ENCODE measurements around the gene IP6K3. TPM values are rescaled to one million over a fixed set of nuclear protein-coding genes. Genes with fewer than 3 reads are reported as not detected.

The IP6K3 gene
- not detected in 2 replicates for total RNA-seq

GRCh38 chr6:33746651-33747100, at the start of gene IP6K3:
IP6K3 (minus strand) TSS chr6:33746905; CDS start chr6:33735476, 11,429 bp downstream.
- H3K36me3 Mint-ChIP-seq (ENCODE audit: low read depth): no peaks in the 10 kb centered on the region
- no peak within 1 kb of the TSS for H3K27ac Mint-ChIP-seq
- intact Hi-C loops (cut with micrococcal nuclease): no loop called here
- no peak for DNase-seq
- H3K9me3 Mint-ChIP-seq: no peaks in the 10 kb centered on the region
- peaks cover 3% of the 10 kb centered on the region for H3K4me1 Mint-ChIP-seq
- peaks cover 13% of the 10 kb centered on the region for H3K27me3 Mint-ChIP-seq
- no peak within 1 kb of the TSS for H3K4me3 Mint-ChIP-seq

- H3K4me1 Mint-ChIP-seq: peaks cover 7% of the 10 kb centered on the region
- no peak for DNase-seq
- H3K4me3 Mint-ChIP-seq: no peak overlapping the region
- H3K27ac Mint-ChIP-seq: no peak overlapping the region
- peaks cover 39% of the 10 kb centered on the region for H3K27me3 Mint-ChIP-seq
- intact Hi-C loops (cut with micrococcal nuclease): no loop called here
- H3K36me3 Mint-ChIP-seq (ENCODE audit: low read depth): no peaks in the 10 kb centered on the region
- H3K9me3 Mint-ChIP-seq: no peaks in the 10 kb centered on the region
Observed at GRCh38 chr6:33794910-33795623, 48.4 kb upstream of the IP6K3 start.

GRCh38 chr6:33792981-33793380, 46.3 kb upstream of the IP6K3 start:
- H3K36me3 Mint-ChIP-seq (ENCODE audit: low read depth): peaks cover under 1% of the 10 kb centered on the region
- DNase-seq: no peak
- H3K9me3 Mint-ChIP-seq: peaks cover 9% of the 10 kb centered on the region
- intact Hi-C loops (cut with micrococcal nuclease): no loop called here
- no peak overlapping the region for H3K4me3 Mint-ChIP-seq
- no peak overlapping the region for H3K27ac Mint-ChIP-seq
- peaks cover 8% of the 10 kb centered on the region for H3K4me1 Mint-ChIP-seq
- H3K27me3 Mint-ChIP-seq: peaks cover 25% of the 10 kb centered on the region

GRCh38 chr6:33791620-33792019, 44.9 kb upstream of the IP6K3 start:
- Mint-ChIP-seq H3K36me3 (ENCODE audit: low read depth) (peaks cover 5% of the 10 kb centered on the region), H3K4me1 (peaks cover 18% of the 10 kb centered on the region), H3K27me3 (peaks cover 21% of the 10 kb centered on the region), H3K9me3 (peaks cover 9% of the 10 kb centered on the region), H3K27ac (no peak overlapping the region), H3K4me3 (no peak overlapping the region)
- intact Hi-C loops (cut with micrococcal nuclease): no loop called here
- no peak for DNase-seq

GRCh38 chr6:33790910-33791309, 44.2 kb upstream of the IP6K3 start:
- DNase-seq: no peak
- Mint-ChIP-seq H3K9me3 (peaks cover 9% of the 10 kb centered on the region), H3K36me3 (ENCODE audit: low read depth) (peaks cover 11% of the 10 kb centered on the region), H3K4me1 (peaks cover 25% of the 10 kb centered on the region), H3K4me3 (no peak overlapping the region), H3K27me3 (peaks cover 21% of the 10 kb centered on the region), H3K27ac (no peak overlapping the region)
- intact Hi-C loops (cut with micrococcal nuclease): no loop called here

GRCh38 chr6:33790379-33790778, 43.7 kb upstream of the IP6K3 start:
- Mint-ChIP-seq H3K4me1 (peaks cover 31% of the 10 kb centered on the region), H3K27me3 (peaks cover 21% of the 10 kb centered on the region), H3K27ac (peak overlapping the region; percentile 20), H3K36me3 (ENCODE audit: low read depth) (peaks cover 11% of the 10 kb centered on the region), H3K9me3 (peaks cover 9% of the 10 kb centered on the region), H3K4me3 (peak overlapping the region; percentile 38)
- no peak for DNase-seq
- intact Hi-C loops (cut with micrococcal nuclease): no loop called here

GRCh38 chr6:33789550-33789895, 42.8 kb upstream of the IP6K3 start:
- Mint-ChIP-seq H3K9me3 (peaks cover 9% of the 10 kb centered on the region), H3K27me3 (peaks cover 18% of the 10 kb centered on the region), H3K4me3 (peak overlapping the region; percentile 84), H3K36me3 (ENCODE audit: low read depth) (peaks cover 19% of the 10 kb centered on the region), H3K27ac (peak overlapping the region; percentile 89), H3K4me1 (peaks cover 39% of the 10 kb centered on the region)
- intact Hi-C loops (cut with micrococcal nuclease): loop anchor here (1.0 to 10.0 kb wide), 3 partner anchors 78 to 445 kb away; partner anchors contain the start of genes HMGA1 and UQCC2
- no peak for DNase-seq

- peak within 1 kb of the TSS; percentile 88 for H3K4me3 Mint-ChIP-seq
- H3K27ac Mint-ChIP-seq: peak within 1 kb of the TSS; percentile 93
- H3K27me3 Mint-ChIP-seq: peaks cover 18% of the 10 kb centered on the region
- H3K9me3 Mint-ChIP-seq: peaks cover 9% of the 10 kb centered on the region
- H3K4me1 Mint-ChIP-seq: peaks cover 40% of the 10 kb centered on the region
- intact Hi-C loops (cut with micrococcal nuclease): loop anchor here (1.0 to 10.0 kb wide), 3 partner anchors 78 to 446 kb away; partner anchors contain the start of genes HMGA1 and UQCC2
- DNase-seq: peak; percentile 99
- peaks cover 23% of the 10 kb centered on the region for H3K36me3 Mint-ChIP-seq (ENCODE audit: low read depth)
Observed at GRCh38 chr6:33788694-33789549, 42.2 kb upstream of the IP6K3 start, which contains the start of gene LEMD2. LEMD2 (minus strand) TSS chr6:33789130; CDS start chr6:33789116, 14 bp downstream.

GRCh38 chr6:33787954-33788693, 41.4 kb upstream of the IP6K3 start:
- peak; percentile 90 for DNase-seq
- peak overlapping the region; percentile 93 for H3K27ac Mint-ChIP-seq
- H3K4me3 Mint-ChIP-seq: peak overlapping the region; percentile 88
- peaks cover 40% of the 10 kb centered on the region for H3K4me1 Mint-ChIP-seq
- H3K9me3 Mint-ChIP-seq: peaks cover 9% of the 10 kb centered on the region
- H3K27me3 Mint-ChIP-seq: peaks cover 11% of the 10 kb centered on the region
- H3K36me3 Mint-ChIP-seq (ENCODE audit: low read depth): peaks cover 29% of the 10 kb centered on the region
- intact Hi-C loops (cut with micrococcal nuclease): loop anchor here (5.0 to 10.0 kb wide), 2 partner anchors 114 to 447 kb away; partner anchors contain the start of gene HMGA1

GRCh38 chr6:33787346-33787953, 40.7 kb upstream of the IP6K3 start:
- no peak for DNase-seq
- Mint-ChIP-seq H3K4me1 (peaks cover 40% of the 10 kb centered on the region), H3K4me3 (peak overlapping the region; percentile 88), H3K36me3 (ENCODE audit: low read depth) (peaks cover 32% of the 10 kb centered on the region), H3K9me3 (peaks cover 9% of the 10 kb centered on the region), H3K27ac (peak overlapping the region; percentile 93), H3K27me3 (peaks cover 5% of the 10 kb centered on the region)
- intact Hi-C loops (cut with micrococcal nuclease): loop anchor here (5.0 to 10.0 kb wide), 2 partner anchors 115 to 447 kb away; partner anchors contain the start of gene HMGA1

GRCh38 chr6:33786736-33787135, 40.0 kb upstream of the IP6K3 start:
- H3K4me3 Mint-ChIP-seq: peak overlapping the region; percentile 88
- peaks cover 9% of the 10 kb centered on the region for H3K9me3 Mint-ChIP-seq
- peaks cover 40% of the 10 kb centered on the region for H3K4me1 Mint-ChIP-seq
- H3K27ac Mint-ChIP-seq: peak overlapping the region; percentile 4
- H3K27me3 Mint-ChIP-seq: peaks cover 2% of the 10 kb centered on the region
- DNase-seq: no peak
- intact Hi-C loops (cut with micrococcal nuclease): loop anchor here (5.0 to 10.0 kb wide), 2 partner anchors 116 to 448 kb away; partner anchors contain the start of gene HMGA1
- H3K36me3 Mint-ChIP-seq (ENCODE audit: low read depth): peaks cover 38% of the 10 kb centered on the region

- no peak overlapping the region for H3K27ac Mint-ChIP-seq
- intact Hi-C loops (cut with micrococcal nuclease): loop anchor here (5.0 to 10.0 kb wide), 2 partner anchors 117 to 449 kb away; partner anchors contain the start of gene HMGA1
- peaks cover 40% of the 10 kb centered on the region for H3K4me1 Mint-ChIP-seq
Observed at GRCh38 chr6:33785778-33786177, 39.1 kb upstream of the IP6K3 start.

GRCh38 chr6:33784787-33785186, 38.1 kb upstream of the IP6K3 start:
- Mint-ChIP-seq H3K9me3 (peaks cover 8% of the 10 kb centered on the region), H3K27ac (peak overlapping the region; percentile 39), H3K4me3 (no peak overlapping the region), H3K36me3 (ENCODE audit: low read depth) (peaks cover 50% of the 10 kb centered on the region), H3K4me1 (peaks cover 38% of the 10 kb centered on the region), H3K27me3 (no peaks in the 10 kb centered on the region)
- intact Hi-C loops (cut with micrococcal nuclease): loop anchor here (5.0 to 10.0 kb wide), 2 partner anchors 118 to 450 kb away; partner anchors contain the start of gene HMGA1
- no peak for DNase-seq

More at GRCh38 chr6:33785778-33786177, 39.1 kb upstream of the IP6K3 start:
- peaks cover 42% of the 10 kb centered on the region for H3K36me3 Mint-ChIP-seq (ENCODE audit: low read depth)
- no peaks in the 10 kb centered on the region for H3K27me3 Mint-ChIP-seq
- peaks cover 9% of the 10 kb centered on the region for H3K9me3 Mint-ChIP-seq
- peak overlapping the region; percentile 88 for H3K4me3 Mint-ChIP-seq
- no peak for DNase-seq
